Breast epithelium (tissue), 3 donors: ENCODE data around the gene WTIP.

Experiments
- POLR2A ChIP-seq: fragments of 450-650 bp; IDR thresholded peaks from one replicate; pipeline ENCODE4 v1.6.1; 2016; ENCODE audit warnings: antibody characterized with exemption, mild to moderate bottlenecking, moderate library complexity
- POLR2AphosphoS5 ChIP-seq, 3 donors: sonication (generic); formaldehyde crosslinking; IDR thresholded peaks; one replicate each; pipeline ENCODE4 v1.6.1; 2017; ENCODE audit warnings: antibody characterized with exemption in 3 of 3
- TF ChIP-seq, protein P1 (sequence below), 3 donors: fragments of 450-650 bp; IDR thresholded peaks; one replicate each; pipeline ENCODE4 v1.5.1; 2016 to 2017; ENCODE audit warnings: antibody characterized with exemption in 3 of 3, mild to moderate bottlenecking in 3 of 3, moderate library complexity in 3 of 3

DNA sequence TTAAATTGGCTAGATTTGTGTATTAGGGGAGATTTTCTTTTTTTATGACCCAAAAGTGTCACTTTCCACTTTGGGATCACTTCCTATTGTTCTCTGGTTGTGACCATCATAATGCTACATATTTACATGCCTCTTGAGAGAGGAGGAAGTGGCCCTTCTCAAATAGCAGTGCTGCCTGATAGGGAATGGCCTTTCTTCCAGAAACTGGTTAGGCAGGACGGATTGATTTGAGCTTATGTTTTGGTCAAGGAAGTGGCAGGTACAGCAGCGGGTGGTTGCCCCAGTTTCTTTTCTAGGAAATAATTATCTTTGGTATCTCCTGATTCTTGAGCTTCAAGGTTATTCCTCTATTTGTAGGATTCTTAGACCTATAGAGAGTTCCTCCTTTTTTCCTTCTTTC is 21.9 kb upstream of the WTIP start:
- TF ChIP-seq, protein P1, sequence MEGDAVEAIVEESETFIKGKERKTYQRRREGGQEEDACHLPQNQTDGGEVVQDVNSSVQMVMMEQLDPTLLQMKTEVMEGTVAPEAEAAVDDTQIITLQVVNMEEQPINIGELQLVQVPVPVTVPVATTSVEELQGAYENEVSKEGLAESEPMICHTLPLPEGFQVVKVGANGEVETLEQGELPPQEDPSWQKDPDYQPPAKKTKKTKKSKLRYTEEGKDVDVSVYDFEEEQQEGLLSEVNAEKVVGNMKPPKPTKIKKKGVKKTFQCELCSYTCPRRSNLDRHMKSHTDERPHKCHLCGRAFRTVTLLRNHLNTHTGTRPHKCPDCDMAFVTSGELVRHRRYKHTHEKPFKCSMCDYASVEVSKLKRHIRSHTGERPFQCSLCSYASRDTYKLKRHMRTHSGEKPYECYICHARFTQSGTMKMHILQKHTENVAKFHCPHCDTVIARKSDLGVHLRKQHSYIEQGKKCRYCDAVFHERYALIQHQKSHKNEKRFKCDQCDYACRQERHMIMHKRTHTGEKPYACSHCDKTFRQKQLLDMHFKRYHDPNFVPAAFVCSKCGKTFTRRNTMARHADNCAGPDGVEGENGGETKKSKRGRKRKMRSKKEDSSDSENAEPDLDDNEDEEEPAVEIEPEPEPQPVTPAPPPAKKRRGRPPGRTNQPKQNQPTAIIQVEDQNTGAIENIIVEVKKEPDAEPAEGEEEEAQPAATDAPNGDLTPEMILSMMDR (IDR thresholded peaks at IDR 0.05) = no peak
- TF ChIP-seq POLR2A (no peak), POLR2AphosphoS5 (IDR thresholded peaks at IDR 0.05) (no peak)
